ENCODE data around the gene NPSR1. TPM values are rescaled to one million over a fixed set of nuclear protein-coding genes. Genes with fewer than 3 reads are reported as not detected.

Gene NPSR1
- total RNA-seq, 1 donor from 2014 or later = not detected

DNA sequence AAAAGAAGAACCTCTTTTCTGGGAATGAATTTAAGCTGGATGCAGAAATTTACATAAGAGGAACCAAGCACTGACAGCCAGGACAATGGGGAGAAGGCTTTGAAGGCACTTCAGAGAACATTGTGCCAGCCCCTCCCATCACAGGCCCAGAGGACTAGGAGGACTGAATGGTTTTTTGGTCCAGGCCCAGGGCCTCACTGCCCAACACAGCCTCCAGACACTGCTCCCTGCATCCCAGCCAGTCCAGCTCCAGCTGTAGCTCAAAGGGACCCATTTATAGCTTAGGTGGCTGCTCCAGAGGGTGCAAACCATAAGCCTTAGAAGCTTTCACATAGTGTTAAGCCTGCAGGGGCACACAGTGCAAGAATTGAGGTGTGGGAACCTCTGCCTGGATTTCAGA, 237.2 kb downstream of the NPSR1 start:
- H3K4me1 ChIP-seq = no peaks in the 10 kb centered on the region
- ATAC-seq (no peak), DNase-seq (no peak)
- H3K27me3 ChIP-seq (ENCODE audit: low read depth) = no peaks in the 10 kb centered on the region
- H3K27ac ChIP-seq = no peak overlapping the region
- H3K9me3 ChIP-seq = peaks cover 9% of the 10 kb centered on the region
- intact Hi-C loops (cut with DNase I) = no loop called here
- H3K36me3 ChIP-seq = no peaks in the 10 kb centered on the region
- TF ChIP-seq, protein P1, sequence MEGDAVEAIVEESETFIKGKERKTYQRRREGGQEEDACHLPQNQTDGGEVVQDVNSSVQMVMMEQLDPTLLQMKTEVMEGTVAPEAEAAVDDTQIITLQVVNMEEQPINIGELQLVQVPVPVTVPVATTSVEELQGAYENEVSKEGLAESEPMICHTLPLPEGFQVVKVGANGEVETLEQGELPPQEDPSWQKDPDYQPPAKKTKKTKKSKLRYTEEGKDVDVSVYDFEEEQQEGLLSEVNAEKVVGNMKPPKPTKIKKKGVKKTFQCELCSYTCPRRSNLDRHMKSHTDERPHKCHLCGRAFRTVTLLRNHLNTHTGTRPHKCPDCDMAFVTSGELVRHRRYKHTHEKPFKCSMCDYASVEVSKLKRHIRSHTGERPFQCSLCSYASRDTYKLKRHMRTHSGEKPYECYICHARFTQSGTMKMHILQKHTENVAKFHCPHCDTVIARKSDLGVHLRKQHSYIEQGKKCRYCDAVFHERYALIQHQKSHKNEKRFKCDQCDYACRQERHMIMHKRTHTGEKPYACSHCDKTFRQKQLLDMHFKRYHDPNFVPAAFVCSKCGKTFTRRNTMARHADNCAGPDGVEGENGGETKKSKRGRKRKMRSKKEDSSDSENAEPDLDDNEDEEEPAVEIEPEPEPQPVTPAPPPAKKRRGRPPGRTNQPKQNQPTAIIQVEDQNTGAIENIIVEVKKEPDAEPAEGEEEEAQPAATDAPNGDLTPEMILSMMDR (IDR thresholded peaks at IDR 0.05) = no peak
- no peak overlapping the region for H3K4me3 ChIP-seq
